ENCODE data around the gene UBIAD1. TPM values are rescaled to one million over a fixed set of nuclear protein-coding genes. Genes with fewer than 3 reads are reported as not detected.
"Not testable (repeated sequence)": the region's sequence is repeated elsewhere in the genome, so short reads cannot be mapped to it uniquely, and the experiment has no call there.

The UBIAD1 gene
- total RNA-seq, 2 donors from 2014 or later, result 5.9 to 12.7 TPM

- no peaks in the 10 kb centered on the region for H3K4me1 ChIP-seq
- no peaks in the 10 kb centered on the region for H3K36me3 ChIP-seq (replicated peaks in 1 of 2; ENCODE audit: insufficient read depth in 1 of 2, low read depth in 2 of 2)
- no peaks in the 10 kb centered on the region for H3K27me3 ChIP-seq
- ATAC-seq (no peak), DNase-seq (no peak)
- TF ChIP-seq POLR2A (IDR thresholded peaks at IDR 0.05) (no peak), CTCF (IDR thresholded peaks at IDR 0.05) (no peak)
- no peaks in the 10 kb centered on the region for H3K9me3 ChIP-seq
- no peak overlapping the region for H3K4me3 ChIP-seq
- no peak overlapping the region for H3K27ac ChIP-seq
- WGBS, 2 donors, result 72 to 82% methylated on average over 2 of the region's 2 CpGs
- intact Hi-C loops (cut with DNase I), result no loop called here
These were observed 29.4 kb downstream of the UBIAD1 start for GRCh38 chr1:11302366-11302765.

GRCh38 chr1:11305516-11305915, 32.5 kb downstream of the UBIAD1 start:
- intact Hi-C loops (cut with DNase I); H3K4me3 ChIP-seq; H3K4me1 ChIP-seq; H3K9me3 ChIP-seq; DNase-seq; H3K27me3 ChIP-seq; H3K36me3 ChIP-seq (replicated peaks in 1 of 2; ENCODE audit: insufficient read depth in 1 of 2, low read depth in 2 of 2); ATAC-seq; H3K27ac ChIP-seq: not testable (repeated sequence)
- WGBS, 2 donors, result 78 to 87% methylated on average over 23 to 28 of the region's 29 CpGs

- H3K4me3 ChIP-seq, result no peak overlapping the region
- ATAC-seq (no peak), DNase-seq (no peak)
- intact Hi-C loops (cut with DNase I), result no loop called here
- H3K9me3 ChIP-seq, result no peaks in the 10 kb centered on the region
- no peaks in the 10 kb centered on the region for H3K36me3 ChIP-seq (replicated peaks in 1 of 2; ENCODE audit: insufficient read depth in 1 of 2, low read depth in 2 of 2)
- H3K4me1 ChIP-seq, result no peaks in the 10 kb centered on the region
- no peak overlapping the region for H3K27ac ChIP-seq
- WGBS, 2 donors, result 71 to 77% methylated on average over 3 of the region's 3 CpGs
- no peaks in the 10 kb centered on the region for H3K27me3 ChIP-seq
- TF ChIP-seq CTCF (IDR thresholded peaks at IDR 0.05) (no peak), POLR2A (IDR thresholded peaks at IDR 0.05) (no peak)
These were observed 34.9 kb downstream of the UBIAD1 start for GRCh38 chr1:11307852-11308251.

GRCh38 chr1:11308699-11309224, 35.8 kb downstream of the UBIAD1 start:
- H3K27me3 ChIP-seq, result no peaks in the 10 kb centered on the region
- no peaks in the 10 kb centered on the region for H3K9me3 ChIP-seq
- no peak overlapping the region for H3K27ac ChIP-seq
- no peak for ATAC-seq
- no peak overlapping the region for H3K4me3 ChIP-seq
- no peak for DNase-seq
- H3K4me1 ChIP-seq, result no peaks in the 10 kb centered on the region
- H3K36me3 ChIP-seq (replicated peaks in 1 of 2; ENCODE audit: insufficient read depth in 1 of 2, low read depth in 2 of 2), result no peaks in the 10 kb centered on the region
- WGBS, 2 donors, result 32 to 59% methylated on average over 6 of the region's 6 CpGs
- intact Hi-C loops (cut with DNase I), result no loop called here
- TF ChIP-seq CTCF (IDR thresholded peaks at IDR 0.05) (no peak), POLR2A (IDR thresholded peaks at IDR 0.05) (no peak)

- ATAC-seq (no peak), DNase-seq (no peak)
- no peaks in the 10 kb centered on the region for H3K4me1 ChIP-seq
- WGBS, 2 donors, result 85 to 87% methylated on average over 7 of the region's 7 CpGs
- H3K9me3 ChIP-seq, result no peaks in the 10 kb centered on the region
- no peaks in the 10 kb centered on the region for H3K27me3 ChIP-seq
- H3K36me3 ChIP-seq (replicated peaks in 1 of 2; ENCODE audit: insufficient read depth in 1 of 2, low read depth in 2 of 2), result no peaks in the 10 kb centered on the region
- intact Hi-C loops (cut with DNase I), result no loop called here
- TF ChIP-seq POLR2A (IDR thresholded peaks at IDR 0.05) (no peak), CTCF (IDR thresholded peaks at IDR 0.05) (no peak)
- no peak overlapping the region for H3K4me3 ChIP-seq
- no peak overlapping the region for H3K27ac ChIP-seq
These were observed 36.4 kb downstream of the UBIAD1 start for GRCh38 chr1:11309385-11309784.
